Hepatic stellate cell (primary cell): ENCODE measurements around the gene GUSB.

Experiments
- DNase-seq: peaks from one replicate; pipeline ENCODE4 v3.0.0; 2011; ENCODE audit warnings: low spot score

Gene GUSB

DNA sequence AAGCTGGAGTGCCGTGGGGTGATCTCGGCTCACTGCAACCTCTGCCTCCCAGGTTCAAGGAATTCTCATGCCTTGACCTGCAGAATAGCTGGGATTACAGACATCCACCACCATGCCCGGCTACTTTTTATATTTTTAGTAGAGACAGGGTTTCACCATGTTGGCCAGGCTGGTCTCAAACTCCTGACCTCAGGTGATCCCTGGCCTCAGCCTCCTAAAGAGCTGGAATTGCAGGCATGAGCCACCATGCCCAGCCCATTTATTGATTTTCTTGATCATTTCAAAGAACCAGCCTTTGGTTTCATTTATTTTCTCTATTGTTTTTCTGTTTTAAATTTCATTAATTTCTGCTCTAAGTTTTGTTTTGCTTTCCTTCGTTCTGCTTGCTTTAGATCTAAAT is 50.3 kb downstream of the GUSB start:
- DNase-seq: no peak

DNA sequence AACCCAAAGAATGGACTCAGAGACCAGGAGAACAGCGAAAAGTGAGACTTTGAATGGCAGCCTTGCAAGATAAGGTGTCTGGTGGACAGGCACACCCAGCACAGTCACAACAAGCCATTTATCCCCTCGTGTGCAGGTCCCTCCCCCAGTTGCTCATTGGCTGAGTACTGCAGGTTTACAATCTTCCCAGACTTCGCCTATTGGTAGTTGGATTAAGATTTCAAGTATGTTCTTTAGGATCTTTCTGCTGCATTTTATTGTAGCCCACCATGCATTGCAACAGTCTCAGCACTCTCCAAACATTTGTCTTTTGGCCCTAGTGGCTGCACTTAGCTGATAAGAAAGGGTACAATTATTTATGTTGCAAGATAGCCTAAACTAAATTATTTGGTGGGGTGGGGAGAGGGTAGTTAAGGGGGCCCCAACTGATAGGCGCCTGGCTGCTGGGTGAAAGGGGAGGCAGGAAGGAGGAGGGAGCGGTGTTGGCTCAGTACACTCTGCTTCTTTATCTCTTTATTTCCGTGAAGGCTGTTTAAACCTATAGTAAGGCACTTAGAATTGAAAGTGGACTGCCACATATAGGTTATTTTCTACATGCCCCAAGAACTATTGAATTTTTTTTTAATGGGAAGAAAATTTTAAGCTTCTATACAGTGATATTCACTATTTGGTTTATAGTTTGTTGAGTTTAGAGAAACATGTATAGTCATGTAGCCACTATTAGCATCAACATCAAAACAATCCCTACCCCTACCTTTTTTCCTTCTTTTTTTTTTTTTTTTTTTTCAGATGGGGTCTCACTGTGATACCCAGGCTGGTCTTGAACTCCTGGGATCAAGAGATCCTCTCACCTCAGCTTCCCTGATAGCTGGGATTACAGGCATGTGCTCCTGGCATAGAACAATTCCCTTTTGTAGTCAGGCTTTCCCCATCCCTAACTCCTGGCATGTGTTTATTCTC is 54.2 kb downstream of the GUSB start:
- DNase-seq: no peak

DNA sequence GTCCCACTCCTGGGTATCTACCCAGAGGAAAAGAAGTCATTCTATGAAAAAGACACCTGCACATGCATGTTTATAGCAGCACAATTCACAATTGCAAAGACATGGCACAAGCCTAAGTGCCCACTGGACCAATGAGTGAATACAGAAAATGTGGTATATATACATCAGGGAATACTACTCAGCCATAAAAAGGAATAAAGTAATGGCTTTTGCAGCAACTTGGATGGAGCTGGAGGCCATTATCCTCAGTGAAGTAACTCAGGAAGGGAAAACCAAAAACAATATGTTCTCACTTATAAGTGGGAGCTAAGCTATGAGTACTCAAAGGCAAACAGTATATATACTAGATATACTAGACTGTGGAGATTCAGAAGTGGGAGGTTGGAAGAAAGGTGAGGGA is 55.4 kb downstream of the GUSB start:
- no peak for DNase-seq

DNA sequence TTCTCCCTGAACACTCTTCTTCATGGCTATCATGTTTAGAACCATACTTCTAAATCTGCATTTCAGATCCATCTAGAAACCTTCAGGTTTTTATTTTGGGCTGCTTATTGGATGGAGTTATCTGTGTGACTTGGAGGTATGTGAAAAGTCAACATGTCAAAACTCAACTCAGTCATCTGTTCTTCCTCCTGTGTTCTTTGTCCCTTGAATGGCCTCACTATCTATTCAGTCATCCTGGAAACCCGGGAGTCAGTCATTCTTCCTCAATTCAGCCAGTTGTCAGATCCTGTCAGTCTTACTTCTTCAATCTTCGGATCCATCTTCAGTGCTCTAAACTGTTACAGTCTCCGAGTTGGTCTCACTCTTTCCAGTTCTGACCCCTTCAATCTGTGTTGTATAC is 57.0 kb downstream of the GUSB start:
- DNase-seq: no peak

DNA sequence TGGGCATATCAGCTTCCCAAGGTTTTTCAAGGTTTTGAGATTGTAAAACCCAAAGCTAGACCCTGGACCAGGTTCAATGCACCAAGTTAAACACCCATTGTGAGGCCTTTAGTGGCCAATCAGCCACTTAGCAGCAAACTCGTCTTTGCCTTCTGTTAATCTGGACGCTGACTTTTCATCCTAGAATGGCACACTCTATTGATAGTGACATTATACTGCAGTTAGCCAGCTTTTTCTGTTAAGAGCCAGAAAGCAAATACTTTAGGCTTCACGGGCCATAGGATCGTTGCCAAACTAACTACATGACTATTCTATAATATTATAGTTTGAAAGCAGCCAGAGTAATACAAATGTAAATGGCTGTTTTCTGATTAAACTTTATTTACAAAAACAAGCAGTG is 57.8 kb downstream of the GUSB start:
- no peak for DNase-seq

DNA sequence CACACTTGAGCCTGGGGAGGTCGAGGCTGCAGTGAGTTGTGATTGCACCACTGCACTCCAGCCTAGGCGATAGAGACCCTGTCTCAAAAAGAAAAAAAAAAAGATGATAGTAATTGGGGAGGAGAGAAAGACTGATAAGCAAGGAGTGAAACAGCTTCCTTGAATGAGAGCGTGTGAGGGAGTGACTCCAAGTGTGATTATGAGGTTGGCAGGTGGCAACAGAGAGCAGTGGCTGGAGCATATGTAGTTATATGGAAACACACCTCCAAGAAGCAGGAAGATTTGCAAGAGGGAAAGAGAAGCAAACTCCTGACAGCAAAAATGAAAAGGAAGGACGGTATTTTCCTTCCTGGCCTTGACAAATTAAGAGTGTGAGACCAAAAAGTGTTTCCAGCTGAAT is 58.7 kb downstream of the GUSB start:
- DNase-seq: no peak

DNA sequence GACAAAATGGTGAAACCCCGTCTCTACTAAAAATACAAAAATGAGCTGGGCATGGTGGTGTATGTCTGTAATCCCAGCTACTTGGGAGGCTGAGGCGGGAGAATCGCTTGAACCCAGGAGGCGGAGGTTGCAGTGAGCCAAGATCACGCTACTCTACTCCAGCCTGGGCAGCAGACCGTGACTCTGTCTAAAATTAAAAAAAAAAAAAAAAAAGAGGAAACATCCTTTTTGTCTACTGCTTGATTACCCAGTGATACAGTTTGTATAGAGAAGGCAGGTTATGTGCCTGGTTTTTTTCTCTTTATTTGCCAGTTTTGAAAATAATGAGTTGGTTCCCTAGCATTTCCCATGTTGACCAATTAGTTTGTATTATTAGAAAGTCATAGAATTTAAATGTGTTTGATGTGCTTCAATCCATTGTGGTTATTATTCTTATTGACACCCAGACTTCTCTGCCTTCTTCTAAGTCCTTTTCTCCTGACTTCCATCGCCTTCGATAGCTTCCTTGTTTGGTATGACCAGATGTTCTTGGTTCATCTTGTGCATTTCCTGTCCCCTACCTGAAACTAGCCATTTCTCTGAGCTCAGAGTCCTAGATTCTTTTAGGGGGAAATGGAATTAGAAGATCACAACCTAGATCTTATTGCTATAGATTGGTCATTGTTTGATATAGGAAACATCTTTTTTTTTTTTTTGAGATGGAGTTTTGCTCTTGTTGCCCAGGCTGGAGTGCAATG is 65.9 kb downstream of the GUSB start:
- DNase-seq: no peak

DNA sequence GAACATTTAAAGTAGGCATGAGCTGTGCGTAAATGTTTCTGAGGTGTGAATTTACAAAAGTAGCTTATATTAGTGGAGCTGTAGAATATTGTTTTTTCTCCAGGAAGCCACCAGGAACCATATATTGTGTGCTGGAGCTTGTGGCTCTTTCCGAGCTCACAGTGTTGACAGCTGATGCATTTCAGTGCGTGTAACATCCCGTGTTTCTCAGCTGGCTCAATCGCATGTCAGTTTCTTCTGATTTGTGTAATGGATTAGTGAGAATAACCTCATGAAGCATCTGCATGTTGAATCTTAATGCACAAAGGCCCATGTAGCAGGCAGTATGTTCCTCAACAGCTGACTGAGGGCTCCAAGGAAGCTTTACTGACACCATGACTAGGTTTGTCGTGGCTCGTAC is 69.8 kb downstream of the GUSB start:
- no peak for DNase-seq
